DND-41 (cell line): Measurements from ENCODE around the gene ITGA8.

Source experiments
- ATAC-seq: fragments of 200-7000 bp; cut with Tn5 transposase; 3 replicates; pipeline ENCODE4 v1.9.1; 2021; ENCODE audit warnings: low read depth; ENCODE audit not compliant: insufficient read depth
- DNase-seq: peaks from one replicate; pipeline ENCODE4 v3.0.0-alpha.2; 2020
- H2AFZ ChIP-seq: 2 replicates; pipeline ENCODE4 v1.6.0; 2012; ENCODE audit warnings: low read depth, low read length
- H3K27ac ChIP-seq: 2 replicates; pipeline ENCODE4 v1.5.1; 2012; ENCODE audit warnings: low read length, inconsistent platforms
- H3K27me3 ChIP-seq: fragments of 200-600 bp; sonication (generic); 2 replicates; pipeline ENCODE4 v1.6.0; 2012; ENCODE audit warnings: low read length, mild to moderate bottlenecking, inconsistent platforms; ENCODE audit not compliant: insufficient read depth, poor library complexity
- H3K36me3 ChIP-seq: 2 replicates; pipeline ENCODE4 v1.5.1; 2012; ENCODE audit warnings: low read length, inconsistent platforms; ENCODE audit not compliant: insufficient read depth
- H3K4me1 ChIP-seq: 2 replicates; pipeline ENCODE4 v1.5.1; 2012; ENCODE audit warnings: mild to moderate bottlenecking, low read length; ENCODE audit not compliant: insufficient read depth
- H3K4me2 ChIP-seq: 2 replicates; pipeline ENCODE4 v1.6.0; 2012; ENCODE audit warnings: mild to moderate bottlenecking, moderate library complexity, low read length, inconsistent platforms; ENCODE audit not compliant: insufficient read depth
- H3K4me3 ChIP-seq, 2 experiments: fragments of 200-600 bp in 1 of 2; shearing (Covaris generic) in 1 of 2; 2 replicates each; pipeline ENCODE4 v1.5.1; 2012 to 2016; ENCODE audit warnings: inconsistent platforms in 2 of 2, low read length in 2 of 2, mild to moderate bottlenecking in 2 of 2, low read depth in 1 of 2, moderate library complexity in 1 of 2
- H3K79me2 ChIP-seq: 2 replicates; pipeline ENCODE4 v1.6.0; 2012; ENCODE audit warnings: low read length, inconsistent platforms; ENCODE audit not compliant: insufficient read depth
- H3K9ac ChIP-seq: 2 replicates; pipeline ENCODE4 v1.6.0; 2012; ENCODE audit warnings: low read depth, mild to moderate bottlenecking, inconsistent platforms, low read length, moderate library complexity
- H3K9me3 ChIP-seq: 2 replicates; pipeline ENCODE4 v1.5.1; 2012; ENCODE audit warnings: low read length, moderate library complexity, mild to moderate bottlenecking, inconsistent platforms; ENCODE audit not compliant: insufficient read depth, severe bottlenecking
- H4K20me1 ChIP-seq: 2 replicates; pipeline ENCODE4 v1.6.0; 2012; ENCODE audit warnings: low read length; ENCODE audit not compliant: insufficient read depth
- CTCF ChIP-seq: IDR thresholded peaks from 2 replicates; pipeline ENCODE4 v1.5.1; 2012; ENCODE audit warnings: borderline replicate concordance, low read length, moderate library complexity, mild to moderate bottlenecking; ENCODE audit not compliant: poor library complexity, severe bottlenecking; ENCODE audit errors: extremely low read depth
- EZH2 ChIP-seq: IDR thresholded peaks from 3 replicates; pipeline ENCODE4 v1.6.1; 2012; ENCODE audit warnings: borderline replicate concordance, low read depth, mild to moderate bottlenecking, moderate library complexity, low read length, inconsistent platforms; ENCODE audit not compliant: severe bottlenecking

ITGA8 gene

GRCh38 chr10:15472008-15472407 is 247.7 kb downstream of the ITGA8 start:
- H3K27ac ChIP-seq = no peak overlapping the region

GRCh38 chr10:15469111-15469510 is 250.6 kb downstream of the ITGA8 start:
- H4K20me1 ChIP-seq = no peaks in the 10 kb centered on the region
- H3K27me3 ChIP-seq = peaks cover 9% of the 10 kb centered on the region
- H3K4me1 ChIP-seq = no peaks in the 10 kb centered on the region
- no peak overlapping the region for H2AFZ ChIP-seq
- no peaks in the 10 kb centered on the region for H3K9me3 ChIP-seq
- no peaks in the 10 kb centered on the region for H3K79me2 ChIP-seq
- TF ChIP-seq CTCF (no peak), EZH2 (no peak)
- H3K9ac ChIP-seq = no peak overlapping the region
- ATAC-seq (no peak), DNase-seq (no peak)
- H3K27ac ChIP-seq = no peak overlapping the region
- H3K4me2 ChIP-seq = no peak overlapping the region
- H3K4me3 ChIP-seq = no peak overlapping the region
- no peaks in the 10 kb centered on the region for H3K36me3 ChIP-seq

More at GRCh38 chr10:15472008-15472407, 247.7 kb downstream of the ITGA8 start:
- Histone ChIP-seq H4K20me1 (no peaks in the 10 kb centered on the region), H3K4me3 (no peak overlapping the region), H3K9me3 (no peaks in the 10 kb centered on the region), H3K27me3 (peaks cover 9% of the 10 kb centered on the region), H2AFZ (no peak overlapping the region), H3K79me2 (no peaks in the 10 kb centered on the region), H3K36me3 (no peaks in the 10 kb centered on the region), H3K4me1 (no peaks in the 10 kb centered on the region), H3K9ac (no peak overlapping the region), H3K4me2 (no peak overlapping the region)
- DNase-seq (no peak), ATAC-seq (no peak)
- TF ChIP-seq EZH2 = no peak
- TF ChIP-seq CTCF = no peak

- Histone ChIP-seq H3K27me3 (peaks cover 5% of the 10 kb centered on the region), H3K79me2 (no peaks in the 10 kb centered on the region), H3K4me1 (no peaks in the 10 kb centered on the region), H3K4me2 (no peak overlapping the region), H2AFZ (no peak overlapping the region), H3K9ac (no peak overlapping the region), H3K27ac (no peak overlapping the region), H3K4me3 (no peak overlapping the region), H4K20me1 (no peaks in the 10 kb centered on the region), H3K36me3 (no peaks in the 10 kb centered on the region), H3K9me3 (no peaks in the 10 kb centered on the region)
- ATAC-seq = no peak
- DNase-seq = no peak
- TF ChIP-seq EZH2 (no peak), CTCF (no peak)
Observed at GRCh38 chr10:15464381-15464780, 255.3 kb downstream of the ITGA8 start.
